ENCODE data around the gene AXIN2.

The AXIN2 gene, protein sequence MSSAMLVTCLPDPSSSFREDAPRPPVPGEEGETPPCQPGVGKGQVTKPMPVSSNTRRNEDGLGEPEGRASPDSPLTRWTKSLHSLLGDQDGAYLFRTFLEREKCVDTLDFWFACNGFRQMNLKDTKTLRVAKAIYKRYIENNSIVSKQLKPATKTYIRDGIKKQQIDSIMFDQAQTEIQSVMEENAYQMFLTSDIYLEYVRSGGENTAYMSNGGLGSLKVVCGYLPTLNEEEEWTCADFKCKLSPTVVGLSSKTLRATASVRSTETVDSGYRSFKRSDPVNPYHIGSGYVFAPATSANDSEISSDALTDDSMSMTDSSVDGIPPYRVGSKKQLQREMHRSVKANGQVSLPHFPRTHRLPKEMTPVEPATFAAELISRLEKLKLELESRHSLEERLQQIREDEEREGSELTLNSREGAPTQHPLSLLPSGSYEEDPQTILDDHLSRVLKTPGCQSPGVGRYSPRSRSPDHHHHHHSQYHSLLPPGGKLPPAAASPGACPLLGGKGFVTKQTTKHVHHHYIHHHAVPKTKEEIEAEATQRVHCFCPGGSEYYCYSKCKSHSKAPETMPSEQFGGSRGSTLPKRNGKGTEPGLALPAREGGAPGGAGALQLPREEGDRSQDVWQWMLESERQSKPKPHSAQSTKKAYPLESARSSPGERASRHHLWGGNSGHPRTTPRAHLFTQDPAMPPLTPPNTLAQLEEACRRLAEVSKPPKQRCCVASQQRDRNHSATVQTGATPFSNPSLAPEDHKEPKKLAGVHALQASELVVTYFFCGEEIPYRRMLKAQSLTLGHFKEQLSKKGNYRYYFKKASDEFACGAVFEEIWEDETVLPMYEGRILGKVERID

GRCh38 chr17:65561452-65562205 lies at the start of gene AXIN2:
AXIN2 (minus strand) TSS chr17:65561648; CDS start chr17:65558620, 3,028 bp downstream.
- DNase-seq (ENCODE audit: low spot score), result peak; percentile 99

GRCh38 chr17:65609749-65610148 lies 48.3 kb upstream of the AXIN2 start:
- no peak for DNase-seq (ENCODE audit: low spot score)

GRCh38 chr17:65609286-65609685 lies 47.8 kb upstream of the AXIN2 start:
- DNase-seq (ENCODE audit: low spot score), result no peak

GRCh38 chr17:65604070-65604469 lies 42.6 kb upstream of the AXIN2 start:
- DNase-seq (ENCODE audit: low spot score), result no peak

- no peak for DNase-seq (ENCODE audit: low spot score)
Measured at GRCh38 chr17:65601881-65602280, 40.4 kb upstream of the AXIN2 start.

GRCh38 chr17:65601145-65601544 lies 39.7 kb upstream of the AXIN2 start:
- DNase-seq (ENCODE audit: low spot score), result no peak

DNA sequence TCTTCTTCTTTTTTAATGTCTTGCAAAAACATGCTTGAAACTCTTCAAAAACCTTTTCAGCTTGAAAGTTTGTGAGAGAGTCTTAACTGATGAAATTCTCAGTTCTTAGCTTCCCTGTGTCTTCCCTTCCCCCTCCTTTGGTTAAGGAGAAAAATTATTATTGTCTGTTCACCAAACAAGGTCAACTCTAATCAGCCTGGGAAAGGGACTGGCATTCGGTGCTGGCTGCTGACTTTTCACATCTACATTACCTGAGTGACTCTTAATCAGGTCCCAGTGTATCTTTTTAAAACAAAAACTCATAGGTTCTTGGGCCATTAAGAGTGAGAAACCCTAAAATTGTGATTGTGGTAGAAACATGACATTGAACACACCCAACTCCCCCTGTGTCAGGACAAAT lies 39.1 kb upstream of the AXIN2 start:
- DNase-seq (ENCODE audit: low spot score), result no peak

GRCh38 chr17:65599650-65600049 lies 38.2 kb upstream of the AXIN2 start:
- no peak for DNase-seq (ENCODE audit: low spot score)

GRCh38 chr17:65598746-65599145 lies 37.3 kb upstream of the AXIN2 start:
- DNase-seq (ENCODE audit: low spot score), result no peak

- DNase-seq (ENCODE audit: low spot score), result no peak
Measured at GRCh38 chr17:65595071-65595656, 33.7 kb upstream of the AXIN2 start.

- DNase-seq (ENCODE audit: low spot score), result no peak
Measured at GRCh38 chr17:65593855-65594845, 32.7 kb upstream of the AXIN2 start.

- DNase-seq (ENCODE audit: low spot score), result no peak
Measured at GRCh38 chr17:65593092-65593854, 31.8 kb upstream of the AXIN2 start.

DNA sequence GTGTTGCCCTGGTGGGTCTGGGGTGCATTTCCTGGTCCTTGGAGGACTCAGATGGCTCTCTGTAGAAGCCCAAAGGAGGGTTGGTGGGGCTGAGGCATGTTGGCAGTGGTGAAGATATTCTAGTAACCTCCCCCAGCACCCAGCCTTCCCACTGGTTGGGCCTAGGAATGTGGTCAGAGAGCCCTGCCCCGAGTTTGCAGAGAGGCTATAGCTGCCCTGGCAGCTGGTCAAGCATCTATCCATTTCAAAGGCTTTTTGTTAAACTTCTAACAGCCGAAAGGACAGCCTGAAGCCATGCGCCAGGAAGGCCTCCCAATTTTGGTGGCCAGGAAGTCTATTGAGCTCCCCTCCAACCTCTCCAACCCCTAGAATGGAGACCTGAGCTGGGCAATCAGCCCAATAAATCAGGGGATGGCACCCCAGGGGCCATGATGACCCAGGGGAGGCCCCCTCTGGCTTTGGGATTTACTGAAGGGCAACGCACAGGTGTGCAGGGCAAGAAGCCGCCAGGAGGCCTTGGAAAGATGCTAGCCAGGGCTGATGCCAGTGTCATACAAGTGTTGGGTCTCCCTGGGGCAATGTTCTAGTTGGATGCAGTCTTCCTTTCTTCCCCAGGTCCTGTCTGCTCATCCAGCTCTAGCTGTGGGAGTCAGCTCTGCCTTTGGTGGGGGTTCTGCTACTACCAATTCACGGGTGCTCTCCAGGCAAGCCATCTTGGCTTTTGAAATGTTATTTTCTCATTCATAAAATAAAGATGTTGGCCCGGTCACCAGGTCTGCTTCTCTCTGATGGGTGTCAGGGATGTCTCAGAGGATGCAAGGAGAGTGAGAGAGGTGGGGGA lies 30.9 kb upstream of the AXIN2 start:
- DNase-seq (ENCODE audit: low spot score), result no peak

GRCh38 chr17:65589321-65589720 lies 27.9 kb upstream of the AXIN2 start:
- DNase-seq (ENCODE audit: low spot score), result no peak

DNA sequence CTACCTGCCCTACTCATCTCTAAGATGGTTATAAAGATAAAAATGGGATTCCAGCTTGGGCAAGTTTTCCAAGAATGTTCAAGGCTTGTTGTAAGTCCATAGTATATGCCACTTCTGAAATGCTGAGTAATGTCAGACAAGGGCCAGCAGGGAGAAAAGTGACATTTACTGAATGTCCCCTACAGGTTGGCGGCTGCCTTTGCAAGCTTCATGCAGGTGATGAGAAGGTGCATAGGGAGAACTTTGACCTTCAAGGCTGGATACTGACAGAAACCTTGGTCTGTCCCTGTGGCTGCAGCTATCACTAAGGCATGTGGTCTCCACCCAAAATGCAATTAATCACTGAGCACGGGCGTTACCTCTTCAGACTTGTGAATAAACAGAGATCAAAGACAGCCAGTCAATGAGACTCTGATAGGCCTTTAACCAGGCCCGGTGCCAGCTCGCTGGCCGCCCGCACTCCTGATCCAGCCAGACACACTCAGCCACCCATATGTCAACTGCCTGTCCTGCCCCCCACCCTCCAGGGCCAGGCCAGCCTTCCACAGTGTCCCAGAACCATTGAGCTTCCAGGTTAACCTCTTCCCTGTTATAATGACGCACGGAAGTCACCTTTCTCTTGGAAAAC lies 26.8 kb upstream of the AXIN2 start:
- peak; percentile 38 for DNase-seq (ENCODE audit: low spot score)

- DNase-seq (ENCODE audit: low spot score), result no peak
Measured at GRCh38 chr17:65587534-65588180, 26.2 kb upstream of the AXIN2 start.

- DNase-seq (ENCODE audit: low spot score), result no peak
Measured at GRCh38 chr17:65586899-65587298, 25.5 kb upstream of the AXIN2 start.

All from HuH-7 (cell line).